Measurements from ENCODE around the gene BAAT. TPM values are rescaled to one million over a fixed set of nuclear protein-coding genes. Genes with fewer than 3 reads are reported as not detected.

BAAT gene
- total RNA-seq, 1 experiment from 2014 or later, result 0.25 TPM

DNA sequence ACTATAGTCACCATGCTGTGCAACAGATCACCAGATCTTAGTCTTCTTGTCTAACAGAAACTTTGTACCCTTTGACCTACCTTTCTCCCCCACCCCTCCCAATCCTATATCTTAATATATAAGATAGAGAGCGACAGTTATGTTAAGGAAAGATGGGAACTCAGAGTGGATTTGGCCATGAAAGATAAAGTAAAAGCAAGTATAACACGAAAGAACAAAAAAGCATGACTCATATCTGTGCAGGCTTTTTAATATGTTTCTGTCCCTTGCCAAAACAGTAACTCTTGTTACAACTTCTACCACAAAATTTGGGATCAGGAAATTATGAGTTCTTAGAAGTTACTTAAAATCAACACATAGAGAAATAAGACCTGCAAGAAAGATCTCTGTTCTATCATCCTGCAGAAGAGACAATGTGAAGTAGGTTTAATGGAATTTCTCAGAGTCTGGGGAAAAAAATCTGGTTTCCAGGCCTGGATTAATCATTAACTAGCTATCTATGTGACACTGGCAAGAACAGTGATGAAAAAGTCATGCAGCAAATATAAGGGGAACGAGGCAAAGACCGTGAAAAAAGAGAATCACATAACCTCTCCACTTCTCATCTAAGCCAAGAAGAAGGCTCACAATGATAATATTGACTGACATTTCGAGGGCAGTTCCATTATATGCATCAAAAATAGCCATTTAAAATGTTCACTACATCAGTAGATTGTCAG is 18.6 kb downstream of the BAAT start (continued):
- no peak for TF ChIP-seq EZH2phosphoT487 (IDR thresholded peaks at IDR 0.05; ENCODE audit: borderline replicate concordance)
- TF ChIP-seq RAD21 (IDR thresholded peaks at IDR 0.05; ENCODE audit: low read depth), result no peak
- TF ChIP-seq EZH2 (IDR thresholded peaks at IDR 0.05), result no peak
- TF ChIP-seq ZNF274 (IDR thresholded peaks at IDR 0.05; ENCODE audit: low read depth, low read length), result no peak
- TF ChIP-seq EGR1 (IDR thresholded peaks at IDR 0.05; ENCODE audit: low read depth), result no peak
- TF ChIP-seq YY1 (IDR thresholded peaks at IDR 0.05; ENCODE audit: extremely low read depth, insufficient replicate concordance, low read depth, low read length), result no peak

DNA sequence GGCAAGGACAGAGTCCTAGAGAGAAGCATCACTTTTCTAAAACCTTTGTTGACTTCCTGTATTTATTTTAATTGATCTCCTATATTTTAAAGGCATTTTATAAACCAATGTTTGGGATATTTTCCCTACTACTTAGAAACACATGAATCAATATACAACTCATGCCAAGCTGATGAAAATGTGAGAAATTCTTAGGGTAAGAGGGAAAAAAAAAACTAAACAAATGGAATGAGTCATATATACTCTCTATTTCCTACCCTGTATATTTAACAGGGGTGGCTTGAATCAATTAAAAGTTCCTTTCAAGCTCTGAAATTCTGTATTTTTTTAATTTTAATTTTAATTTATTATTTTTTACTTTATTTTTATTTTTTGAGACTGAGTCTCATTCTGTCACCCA is 19.6 kb downstream of the BAAT start:
- TF ChIP-seq JUND (IDR thresholded peaks at IDR 0.05), result no peak
- no peak for TF ChIP-seq ZNF274 (IDR thresholded peaks at IDR 0.05; ENCODE audit: low read depth, low read length)
- no peak for TF ChIP-seq SRF (IDR thresholded peaks at IDR 0.05; ENCODE audit: low read depth)
- TF ChIP-seq, protein P1, sequence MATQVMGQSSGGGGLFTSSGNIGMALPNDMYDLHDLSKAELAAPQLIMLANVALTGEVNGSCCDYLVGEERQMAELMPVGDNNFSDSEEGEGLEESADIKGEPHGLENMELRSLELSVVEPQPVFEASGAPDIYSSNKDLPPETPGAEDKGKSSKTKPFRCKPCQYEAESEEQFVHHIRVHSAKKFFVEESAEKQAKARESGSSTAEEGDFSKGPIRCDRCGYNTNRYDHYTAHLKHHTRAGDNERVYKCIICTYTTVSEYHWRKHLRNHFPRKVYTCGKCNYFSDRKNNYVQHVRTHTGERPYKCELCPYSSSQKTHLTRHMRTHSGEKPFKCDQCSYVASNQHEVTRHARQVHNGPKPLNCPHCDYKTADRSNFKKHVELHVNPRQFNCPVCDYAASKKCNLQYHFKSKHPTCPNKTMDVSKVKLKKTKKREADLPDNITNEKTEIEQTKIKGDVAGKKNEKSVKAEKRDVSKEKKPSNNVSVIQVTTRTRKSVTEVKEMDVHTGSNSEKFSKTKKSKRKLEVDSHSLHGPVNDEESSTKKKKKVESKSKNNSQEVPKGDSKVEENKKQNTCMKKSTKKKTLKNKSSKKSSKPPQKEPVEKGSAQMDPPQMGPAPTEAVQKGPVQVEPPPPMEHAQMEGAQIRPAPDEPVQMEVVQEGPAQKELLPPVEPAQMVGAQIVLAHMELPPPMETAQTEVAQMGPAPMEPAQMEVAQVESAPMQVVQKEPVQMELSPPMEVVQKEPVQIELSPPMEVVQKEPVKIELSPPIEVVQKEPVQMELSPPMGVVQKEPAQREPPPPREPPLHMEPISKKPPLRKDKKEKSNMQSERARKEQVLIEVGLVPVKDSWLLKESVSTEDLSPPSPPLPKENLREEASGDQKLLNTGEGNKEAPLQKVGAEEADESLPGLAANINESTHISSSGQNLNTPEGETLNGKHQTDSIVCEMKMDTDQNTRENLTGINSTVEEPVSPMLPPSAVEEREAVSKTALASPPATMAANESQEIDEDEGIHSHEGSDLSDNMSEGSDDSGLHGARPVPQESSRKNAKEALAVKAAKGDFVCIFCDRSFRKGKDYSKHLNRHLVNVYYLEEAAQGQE (IDR thresholded peaks at IDR 0.05; ENCODE audit: low read depth), result no peak
- no peak for TF ChIP-seq YY1 (IDR thresholded peaks at IDR 0.05; ENCODE audit: extremely low read depth, insufficient replicate concordance, low read depth, low read length)
- TF ChIP-seq, protein P2, sequence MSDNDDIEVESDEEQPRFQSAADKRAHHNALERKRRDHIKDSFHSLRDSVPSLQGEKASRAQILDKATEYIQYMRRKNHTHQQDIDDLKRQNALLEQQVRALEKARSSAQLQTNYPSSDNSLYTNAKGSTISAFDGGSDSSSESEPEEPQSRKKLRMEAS (IDR thresholded peaks at IDR 0.05), result no peak
- TF ChIP-seq, protein P3, sequence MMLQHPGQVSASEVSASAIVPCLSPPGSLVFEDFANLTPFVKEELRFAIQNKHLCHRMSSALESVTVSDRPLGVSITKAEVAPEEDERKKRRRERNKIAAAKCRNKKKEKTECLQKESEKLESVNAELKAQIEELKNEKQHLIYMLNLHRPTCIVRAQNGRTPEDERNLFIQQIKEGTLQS (IDR thresholded peaks at IDR 0.05), result no peak
- TF ChIP-seq SP1 (IDR thresholded peaks at IDR 0.05; ENCODE audit: low read depth), result no peak
- TF ChIP-seq ZFX (IDR thresholded peaks at IDR 0.05), result no peak
- no peak for TF ChIP-seq POLR2A (IDR thresholded peaks at IDR 0.05; ENCODE audit: borderline replicate concordance, extremely low read depth, insufficient read depth, insufficient read length)

More for the DNA sequence above, 19.6 kb downstream of the BAAT start:
- no peak for ATAC-seq
- no peaks in the 10 kb centered on the region for H3K27me3 ChIP-seq (ENCODE audit: insufficient read depth, low read length)
- H2AFZ ChIP-seq (ENCODE audit: low read depth, low read length, poor library complexity, severe bottlenecking), result no peak overlapping the region
- H3K9me2 ChIP-seq (ENCODE audit: insufficient read depth), result no peaks in the 10 kb centered on the region
- H3K4me3 ChIP-seq (replicated peaks in 1 of 2; ENCODE audit: low read depth in 1 of 2, low read length in 2 of 2), result no peak overlapping the region
- H3K9ac ChIP-seq (ENCODE audit: low read length), result no peak overlapping the region
- H3K27ac ChIP-seq (ENCODE audit: low read depth, low read length), result no peak overlapping the region
- H3K4me1 ChIP-seq (ENCODE audit: control insufficient read depth in 1 of 2, insufficient read depth in 2 of 2, low read length in 2 of 2), result peaks cover 8 to 12% of the 10 kb centered on the region in 2 experiments; a peak in 3 of 4 replicates
- ChIA-PET RAD21 (ENCODE audit: low non-redundant PET in 1 of 2, low total read pairs in 2 of 2, uncharacterized antibody in 2 of 2, unreplicated experiment in 2 of 2) (no interaction called here), POLR2A (interaction anchor here (0.8 kb wide), 1 partner anchor 33 kb away, joined by 6 read pairs; the partner anchor contains the start of genes MRPL50 and ZNF189), CTCF (interaction anchor here (2.3 kb wide), 1 partner anchor 23 kb away, joined by 5 read pairs; no protein-coding TSS in a partner anchor)
- no peaks in the 10 kb centered on the region for H3K36me3 ChIP-seq (ENCODE audit: control insufficient read depth in 1 of 2, insufficient read depth in 2 of 2, low read length in 2 of 2)
- no TSS peak for BruUV-seq (replicated peaks)
- no peaks in the 10 kb centered on the region for H3K79me2 ChIP-seq (ENCODE audit: insufficient read depth, low read length)
- H3K4me2 ChIP-seq (ENCODE audit: low read length), result no peak overlapping the region
- intact Hi-C loops (cut with micrococcal nuclease), result no loop called here
- DNase-seq (ENCODE audit: low read depth, low spot score), result no peak
- no peaks in the 10 kb centered on the region for H4K20me1 ChIP-seq (ENCODE audit: insufficient read depth)
- no peaks in the 10 kb centered on the region for H3K9me3 ChIP-seq (ENCODE audit: control insufficient read depth in 1 of 2, insufficient read depth in 1 of 2, low read depth in 1 of 2, low read length in 2 of 2)
